Hepatocyte (in vitro differentiated cells): ENCODE measurements around the gene FAM217A.

Experiments used
- CTCF ChIP-seq: fragments of 200-600 bp; sonication (generic); IDR thresholded peaks from 2 replicates; pipeline ENCODE4 v1.5.1; 2016; ENCODE audit warnings: antibody characterized with exemption, mild to moderate bottlenecking; ENCODE audit not compliant: poor library complexity
- EZH2 ChIP-seq: fragments of 200-600 bp; sonication (generic); IDR thresholded peaks from 2 replicates; pipeline ENCODE4 v1.6.1; 2016; ENCODE audit warnings: antibody characterized with exemption, mild to moderate bottlenecking, borderline replicate concordance

GRCh38 chr6:4105980-4106536 is 27.1 kb upstream of the FAM217A start:
- TF ChIP-seq CTCF (no peak), EZH2 (no peak)
